Effector memory CD4-positive, alpha-beta T cell (primary cell): ENCODE results near the gene CCDC69.

Source experiments
- DNase-seq, 3 donors: peaks; one replicate each; pipeline ENCODE4 v3.0.0-alpha.2; 2020
- H3K27ac ChIP-seq: 2 replicates; pipeline ENCODE4 v1.7.0; 2013; ENCODE audit warnings: mild to moderate bottlenecking, low read length, moderate library complexity; ENCODE audit not compliant: insufficient read depth, poor library complexity, severe bottlenecking
- H3K27me3 ChIP-seq: replicated peaks from 2 replicates; pipeline ENCODE4 v1.7.0; 2013; ENCODE audit warnings: mild to moderate bottlenecking, low read length; ENCODE audit not compliant: insufficient read depth, control insufficient read depth, poor library complexity, severe bottlenecking
- H3K36me3 ChIP-seq: 2 replicates; pipeline ENCODE4 v1.7.0; 2013; ENCODE audit warnings: mild to moderate bottlenecking, low read length, moderate library complexity; ENCODE audit not compliant: control insufficient read depth, insufficient read depth
- H3K4me1 ChIP-seq: 2 replicates; pipeline ENCODE4 v1.7.0; 2013; ENCODE audit warnings: low read length, mild to moderate bottlenecking; ENCODE audit not compliant: control insufficient read depth, insufficient read depth, poor library complexity, severe bottlenecking
- H3K4me3 ChIP-seq: 2 replicates; pipeline ENCODE4 v1.7.0; 2013; ENCODE audit warnings: low read length, low read depth, mild to moderate bottlenecking; ENCODE audit not compliant: insufficient read depth, poor library complexity, severe bottlenecking
- H3K9me3 ChIP-seq: 2 replicates; pipeline ENCODE4 v1.7.0; 2013; ENCODE audit warnings: mild to moderate bottlenecking, low read length, moderate library complexity; ENCODE audit not compliant: control insufficient read depth
- total RNA-seq, 3 donors: gene quantifications; one replicate each; lab custom pipeline; 2026; lab: John Stamatoyannopoulos, UW

Gene CCDC69, protein sequence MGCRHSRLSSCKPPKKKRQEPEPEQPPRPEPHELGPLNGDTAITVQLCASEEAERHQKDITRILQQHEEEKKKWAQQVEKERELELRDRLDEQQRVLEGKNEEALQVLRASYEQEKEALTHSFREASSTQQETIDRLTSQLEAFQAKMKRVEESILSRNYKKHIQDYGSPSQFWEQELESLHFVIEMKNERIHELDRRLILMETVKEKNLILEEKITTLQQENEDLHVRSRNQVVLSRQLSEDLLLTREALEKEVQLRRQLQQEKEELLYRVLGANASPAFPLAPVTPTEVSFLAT
- 105 to 163 (median 135) reads per million in 3 donors for total RNA-seq

DNA sequence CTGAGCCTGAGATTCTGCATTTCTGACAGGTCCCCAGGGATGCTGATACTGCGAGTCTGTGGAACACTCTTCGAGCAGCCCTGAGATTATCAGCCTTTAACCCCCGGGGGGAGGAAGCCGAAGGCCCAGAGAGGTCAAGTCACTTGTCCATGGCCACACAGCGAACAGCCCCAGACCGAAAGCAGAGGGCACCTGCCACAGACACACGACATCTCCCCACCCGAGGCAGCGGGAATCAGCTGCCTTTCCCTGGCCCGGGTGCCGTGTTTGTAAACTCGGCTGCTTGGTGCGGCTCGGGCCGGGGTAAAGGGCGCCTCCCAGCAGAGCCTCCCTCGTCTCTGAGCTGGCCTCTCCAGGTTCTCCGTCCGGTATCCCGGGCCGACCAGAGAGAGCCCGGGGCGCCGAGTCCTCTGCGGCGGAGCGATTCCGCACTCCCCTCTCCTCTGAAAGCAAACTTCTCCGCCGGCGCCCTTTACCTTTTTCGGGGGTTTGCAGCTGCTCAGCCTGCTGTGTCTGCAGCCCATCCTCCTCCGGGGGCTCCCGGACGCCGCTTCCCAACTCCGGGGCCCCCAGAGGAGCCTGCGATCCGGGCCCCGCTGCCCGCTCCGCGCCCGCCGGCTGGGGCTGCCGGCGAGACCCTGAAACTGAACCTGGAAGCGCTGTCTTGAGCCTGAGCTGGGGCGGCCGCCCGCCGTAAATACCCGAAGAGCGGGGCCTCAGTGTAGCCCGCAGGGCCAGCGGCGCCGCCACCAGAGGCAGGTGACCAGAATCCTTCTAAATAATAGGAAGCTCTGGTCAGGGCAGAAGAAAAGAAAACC is at the start of gene CCDC69:
CCDC69 (minus strand) TSS at position 646 of the 818 bp plus-strand sequence; CDS start at position 524, 122 bp downstream.
- Histone ChIP-seq H3K27ac (peak within 1 kb of the TSS; percentile 97), H3K9me3 (no peaks in the 10 kb centered on the region), H3K36me3 (no peaks in the 10 kb centered on the region), H3K4me1 (peaks cover 40% of the 10 kb centered on the region), H3K4me3 (peak within 1 kb of the TSS; percentile 88), H3K27me3 (no peaks in the 10 kb centered on the region)
- peak in 1 of 3 donors; percentile 16 for DNase-seq

DNA sequence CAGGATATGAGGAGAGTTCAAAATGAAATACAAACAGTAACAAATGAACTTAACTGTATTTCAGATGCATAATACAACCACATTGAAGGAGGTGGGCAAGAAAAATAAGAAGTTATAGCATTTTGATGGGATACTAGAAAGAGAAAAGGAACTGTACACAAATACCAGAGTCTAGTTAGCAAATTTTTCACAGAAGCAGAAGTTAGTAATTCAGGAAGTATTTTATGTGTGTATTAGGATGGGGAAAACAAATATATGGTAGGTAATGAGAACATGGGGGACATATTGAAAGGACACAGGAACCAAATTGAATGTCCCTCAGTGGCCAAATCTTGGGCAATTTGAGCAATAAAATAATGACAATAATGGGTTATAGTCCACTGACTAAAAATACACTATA is 47.4 kb upstream of the CCDC69 start:
- H3K36me3 ChIP-seq: peaks cover 14% of the 10 kb centered on the region
- H3K27ac ChIP-seq: no peak overlapping the region
- H3K27me3 ChIP-seq: no peaks in the 10 kb centered on the region
- H3K9me3 ChIP-seq: no peaks in the 10 kb centered on the region
- no peak for DNase-seq
- H3K4me3 ChIP-seq: no peak overlapping the region
- H3K4me1 ChIP-seq: no peaks in the 10 kb centered on the region

DNA sequence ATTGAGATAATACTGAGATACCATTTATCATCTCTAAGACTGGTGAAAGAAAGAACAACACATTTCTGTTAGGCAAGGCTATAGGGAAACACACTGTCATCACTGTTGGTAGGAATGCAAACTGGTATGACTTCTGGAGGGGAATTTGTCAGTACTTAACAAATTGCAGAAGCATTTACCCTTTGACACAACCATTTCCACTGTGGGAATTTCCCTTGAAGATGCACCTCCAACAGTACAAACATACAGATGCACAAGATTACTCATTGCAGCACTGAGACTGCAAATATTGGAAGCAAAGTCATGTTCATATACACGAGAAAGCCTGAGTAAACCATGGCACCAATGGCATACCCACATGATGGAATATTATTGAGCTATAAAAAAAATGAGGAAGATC is 46.7 kb upstream of the CCDC69 start:
- Histone ChIP-seq H3K9me3 (no peaks in the 10 kb centered on the region), H3K36me3 (peaks cover 14% of the 10 kb centered on the region), H3K27ac (no peak overlapping the region), H3K4me1 (no peaks in the 10 kb centered on the region), H3K4me3 (no peak overlapping the region), H3K27me3 (no peaks in the 10 kb centered on the region)
- DNase-seq: no peak

DNA sequence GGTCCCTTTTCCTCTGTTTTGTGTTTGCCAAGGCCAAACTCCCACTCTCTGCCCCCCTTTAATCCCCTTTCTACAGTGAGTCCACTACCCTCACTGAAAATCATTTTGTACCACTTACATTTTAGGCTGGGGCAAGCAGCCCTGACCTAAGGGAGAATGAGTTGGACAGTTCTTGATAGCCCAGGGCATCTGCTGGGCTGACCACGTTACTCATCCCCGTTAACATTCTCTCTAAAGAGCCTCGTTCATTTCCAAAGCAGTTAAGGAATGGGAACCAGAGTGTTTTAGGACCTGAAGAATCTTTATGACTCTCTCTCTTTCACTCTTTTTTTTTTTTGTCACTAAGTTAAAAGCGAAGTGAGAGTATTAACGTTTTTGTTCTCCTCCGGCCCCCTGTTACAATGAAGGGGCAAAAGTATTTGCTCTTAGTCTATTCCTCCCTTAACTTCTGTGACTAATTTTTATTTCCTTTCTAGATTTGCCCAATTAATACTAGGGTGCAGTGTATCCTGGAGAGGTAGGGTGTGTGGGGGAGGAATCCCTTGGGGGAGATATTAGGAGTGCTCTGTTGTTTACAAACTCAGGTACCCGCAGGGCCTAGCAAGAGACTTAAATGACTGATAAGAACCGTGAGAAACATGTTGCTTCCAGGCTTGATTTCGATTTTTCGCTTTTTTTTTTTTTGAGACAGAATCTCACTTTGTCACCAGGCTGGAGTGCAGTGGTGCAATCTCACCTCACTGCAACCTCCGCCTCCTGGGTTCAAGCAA is 43.8 kb upstream of the CCDC69 start:
- DNase-seq: no peak
- Histone ChIP-seq H3K9me3 (no peaks in the 10 kb centered on the region), H3K27me3 (no peaks in the 10 kb centered on the region), H3K36me3 (peaks cover 14% of the 10 kb centered on the region), H3K4me1 (no peaks in the 10 kb centered on the region), H3K4me3 (no peak overlapping the region), H3K27ac (no peak overlapping the region)

DNA sequence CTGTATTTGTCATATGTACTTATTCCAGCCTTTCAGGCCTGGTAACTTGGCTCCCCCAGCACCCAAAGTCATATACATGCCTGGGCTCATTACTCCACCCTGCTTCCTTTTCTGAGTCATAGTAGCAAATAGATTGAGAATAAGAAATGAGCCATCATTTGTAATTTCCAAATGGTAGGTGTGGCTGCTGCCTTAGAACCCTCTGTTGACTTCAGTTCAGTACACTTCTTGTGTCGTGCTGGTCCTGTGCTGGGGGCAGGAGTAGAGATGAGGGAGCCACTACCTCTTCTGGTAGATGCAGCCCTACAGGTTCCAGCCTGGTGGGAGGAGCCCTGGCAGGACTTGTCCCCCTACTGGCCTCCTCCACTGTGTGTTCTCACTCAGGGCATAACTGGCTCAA is 40.2 kb upstream of the CCDC69 start:
- Histone ChIP-seq H3K27ac (no peak overlapping the region), H3K36me3 (peaks cover 18% of the 10 kb centered on the region)
- no peak for DNase-seq

DNA sequence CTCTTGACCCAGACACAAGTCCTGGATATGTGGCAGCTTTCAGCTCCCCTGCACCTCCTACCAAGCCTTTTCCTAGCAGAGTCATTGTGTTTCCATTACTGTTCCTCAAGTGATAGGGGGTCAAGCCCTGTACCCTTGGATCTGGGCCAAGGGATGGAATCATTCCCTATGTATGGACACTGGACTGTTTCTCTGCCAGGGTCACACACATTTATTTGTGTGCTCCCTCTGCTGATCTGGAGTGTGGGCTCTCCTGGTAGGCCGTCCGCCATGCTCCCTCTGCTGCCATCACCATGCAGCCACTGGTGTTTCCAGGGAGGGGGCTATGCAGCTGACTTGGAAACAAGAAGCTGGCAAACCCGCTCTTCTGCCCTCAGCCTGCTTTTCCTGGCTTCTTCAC is 38.6 kb upstream of the CCDC69 start:
- Histone ChIP-seq H3K4me3 (no peak overlapping the region), H3K36me3 (peaks cover 14% of the 10 kb centered on the region), H3K4me1 (no peaks in the 10 kb centered on the region), H3K27ac (no peak overlapping the region), H3K9me3 (no peaks in the 10 kb centered on the region), H3K27me3 (no peaks in the 10 kb centered on the region)
- no peak for DNase-seq

More for the DNA sequence above, 40.2 kb upstream of the CCDC69 start:
- Histone ChIP-seq H3K27me3 (no peaks in the 10 kb centered on the region), H3K4me3 (no peak overlapping the region), H3K9me3 (no peaks in the 10 kb centered on the region), H3K4me1 (no peaks in the 10 kb centered on the region)

DNA sequence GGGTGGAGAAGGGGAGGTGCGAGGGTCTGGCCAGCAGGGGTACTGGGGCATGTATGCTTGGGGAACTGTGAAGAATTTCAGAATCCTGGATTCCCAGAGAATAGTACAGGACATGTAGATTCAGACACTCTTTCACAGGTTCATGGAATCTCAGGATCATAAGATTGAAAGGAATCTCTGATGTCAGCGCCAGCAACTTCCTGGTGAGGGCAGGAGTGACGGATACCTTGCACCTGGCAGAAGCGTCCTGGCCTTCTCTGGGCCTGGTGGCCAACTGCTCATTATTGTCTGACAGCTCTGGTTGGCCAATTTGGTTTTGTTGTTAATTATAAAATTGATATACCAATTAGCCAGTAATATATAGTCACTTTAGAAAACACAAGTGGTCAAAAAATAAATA is 36.0 kb upstream of the CCDC69 start:
- Histone ChIP-seq H3K27ac (no peak overlapping the region), H3K36me3 (peaks cover 4% of the 10 kb centered on the region), H3K9me3 (no peaks in the 10 kb centered on the region), H3K4me3 (no peak overlapping the region), H3K27me3 (no peaks in the 10 kb centered on the region), H3K4me1 (no peaks in the 10 kb centered on the region)
- no peak for DNase-seq

DNA sequence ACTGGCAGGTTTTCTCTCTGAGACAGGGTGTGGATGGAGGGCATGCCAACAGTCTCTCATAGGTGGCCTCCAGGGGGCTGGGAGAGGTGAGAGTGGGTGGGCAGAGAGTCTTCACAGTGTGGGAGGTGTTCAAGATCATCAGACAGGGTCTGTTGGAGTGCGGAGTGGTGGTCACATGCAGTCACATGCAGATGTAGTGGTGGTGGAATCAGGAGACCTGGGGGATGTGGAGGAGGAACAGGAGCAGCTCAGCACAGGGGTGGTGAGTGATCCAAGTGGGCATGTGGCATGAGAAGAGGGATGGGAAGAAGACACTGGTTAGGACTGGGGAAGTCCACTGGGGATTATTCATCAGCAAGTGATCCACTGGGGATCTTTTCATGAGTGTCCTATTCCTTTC is 34.9 kb upstream of the CCDC69 start:
- H3K27ac ChIP-seq: no peak overlapping the region

DNA sequence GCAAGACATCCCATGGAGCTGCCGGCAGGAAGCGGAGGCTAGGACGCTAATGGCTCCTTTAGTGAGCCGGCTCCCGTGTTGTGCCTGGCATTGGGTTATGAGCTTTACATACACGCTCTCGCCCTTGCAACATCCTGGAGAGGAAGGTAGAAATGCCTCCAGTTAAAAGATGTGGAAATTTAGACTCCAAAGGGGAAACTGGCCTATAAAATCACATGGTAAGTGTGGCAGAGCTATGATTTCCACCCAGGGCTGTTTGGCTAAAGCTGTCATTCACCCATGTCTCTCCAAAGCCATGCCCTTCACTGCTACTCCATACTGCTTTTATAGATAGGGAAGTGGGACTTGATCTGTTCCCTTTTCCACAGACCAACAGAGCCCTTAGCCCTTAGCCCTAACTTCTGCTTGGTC is 34.3 kb upstream of the CCDC69 start:
- no peak for DNase-seq

More for the DNA sequence above, 34.9 kb upstream of the CCDC69 start:
- Histone ChIP-seq H3K27me3 (no peaks in the 10 kb centered on the region), H3K9me3 (no peaks in the 10 kb centered on the region), H3K4me3 (no peak overlapping the region), H3K4me1 (no peaks in the 10 kb centered on the region), H3K36me3 (peaks cover 4% of the 10 kb centered on the region)
- DNase-seq: no peak

More for the DNA sequence above, 34.3 kb upstream of the CCDC69 start:
- no peak overlapping the region for H3K4me3 ChIP-seq
- H3K27me3 ChIP-seq: no peaks in the 10 kb centered on the region
- no peaks in the 10 kb centered on the region for H3K9me3 ChIP-seq
- H3K27ac ChIP-seq: no peak overlapping the region
- peaks cover 5% of the 10 kb centered on the region for H3K4me1 ChIP-seq
- peaks cover 4% of the 10 kb centered on the region for H3K36me3 ChIP-seq
